DND-41 (cell line): ENCODE measurements around the gene THRB.

Experiments used
- EZH2 ChIP-seq: IDR thresholded peaks from 3 replicates; pipeline ENCODE4 v1.6.1; 2012; ENCODE audit warnings: borderline replicate concordance, low read depth, mild to moderate bottlenecking, moderate library complexity, low read length, inconsistent platforms; ENCODE audit not compliant: severe bottlenecking
- TF ChIP-seq, protein P1 (sequence below): IDR thresholded peaks from 2 replicates; pipeline ENCODE4 v1.5.1; 2012; ENCODE audit warnings: borderline replicate concordance, low read length, moderate library complexity, mild to moderate bottlenecking; ENCODE audit not compliant: poor library complexity, severe bottlenecking; ENCODE audit errors: extremely low read depth

- TF ChIP-seq, protein P1, sequence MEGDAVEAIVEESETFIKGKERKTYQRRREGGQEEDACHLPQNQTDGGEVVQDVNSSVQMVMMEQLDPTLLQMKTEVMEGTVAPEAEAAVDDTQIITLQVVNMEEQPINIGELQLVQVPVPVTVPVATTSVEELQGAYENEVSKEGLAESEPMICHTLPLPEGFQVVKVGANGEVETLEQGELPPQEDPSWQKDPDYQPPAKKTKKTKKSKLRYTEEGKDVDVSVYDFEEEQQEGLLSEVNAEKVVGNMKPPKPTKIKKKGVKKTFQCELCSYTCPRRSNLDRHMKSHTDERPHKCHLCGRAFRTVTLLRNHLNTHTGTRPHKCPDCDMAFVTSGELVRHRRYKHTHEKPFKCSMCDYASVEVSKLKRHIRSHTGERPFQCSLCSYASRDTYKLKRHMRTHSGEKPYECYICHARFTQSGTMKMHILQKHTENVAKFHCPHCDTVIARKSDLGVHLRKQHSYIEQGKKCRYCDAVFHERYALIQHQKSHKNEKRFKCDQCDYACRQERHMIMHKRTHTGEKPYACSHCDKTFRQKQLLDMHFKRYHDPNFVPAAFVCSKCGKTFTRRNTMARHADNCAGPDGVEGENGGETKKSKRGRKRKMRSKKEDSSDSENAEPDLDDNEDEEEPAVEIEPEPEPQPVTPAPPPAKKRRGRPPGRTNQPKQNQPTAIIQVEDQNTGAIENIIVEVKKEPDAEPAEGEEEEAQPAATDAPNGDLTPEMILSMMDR, result no peak
- no peak for TF ChIP-seq EZH2
Observed at GRCh38 chr3:24379936-24380335, 114.7 kb downstream of the THRB start.
